HFFc6 (cell line): ENCODE measurements around the gene IQGAP2. TPM values are rescaled to one million over a fixed set of nuclear protein-coding genes. Genes with fewer than 3 reads are reported as not detected.

Experiments used
- DNase-seq: peaks from one replicate; pipeline ENCODE4 v3.0.0-alpha.2; 2018
- H3K27ac Mint-ChIP-seq: 2 replicates; pipeline ENCODE4 v1.8.0; 2020; ENCODE audit warnings: mild to moderate bottlenecking, mixed read lengths
- H3K27me3 Mint-ChIP-seq: 2 replicates; pipeline ENCODE4 v1.8.0; 2021; ENCODE audit warnings: mild to moderate bottlenecking, moderate library complexity, mixed read lengths; ENCODE audit not compliant: insufficient read depth
- H3K36me3 Mint-ChIP-seq: 2 replicates; pipeline ENCODE4 v1.8.0; 2021; ENCODE audit warnings: low read depth, mixed read lengths
- H3K4me1 Mint-ChIP-seq: 2 replicates; pipeline ENCODE4 v1.8.0; 2020; ENCODE audit warnings: low read depth, mixed read lengths
- H3K4me3 Mint-ChIP-seq: 2 replicates; pipeline ENCODE4 v1.8.0; 2020; ENCODE audit warnings: mild to moderate bottlenecking, moderate library complexity, mixed read lengths
- H3K9me3 Mint-ChIP-seq: 2 replicates; pipeline ENCODE4 v1.8.0; 2020; ENCODE audit warnings: mild to moderate bottlenecking, mixed read lengths
- total RNA-seq, 6 experiments: library from RNA; stranded (reverse); fragmentation: NEBNext Ultra II Directional; extraction: Animal tissue kit (Norgen Biotek cat#: 25700); gene quantifications; 2 replicates in 1 of 6; 3 replicates in 5 of 6; pipeline ENCODE4 v1.2.3, GENCODE V29; 2021
- TF ChIP-seq, protein P1 (sequence below): fragments of 200-600 bp; sonication (generic); IDR thresholded peaks from 2 replicates; pipeline ENCODE4 v1.5.0; 2021; ENCODE audit warnings: antibody characterized with exemption, mild to moderate bottlenecking

Gene IQGAP2
- total RNA-seq, 6 experiments from 2014 or later, result 0.09 to 0.47 (median 0.21) TPM; not detected in 1

DNA sequence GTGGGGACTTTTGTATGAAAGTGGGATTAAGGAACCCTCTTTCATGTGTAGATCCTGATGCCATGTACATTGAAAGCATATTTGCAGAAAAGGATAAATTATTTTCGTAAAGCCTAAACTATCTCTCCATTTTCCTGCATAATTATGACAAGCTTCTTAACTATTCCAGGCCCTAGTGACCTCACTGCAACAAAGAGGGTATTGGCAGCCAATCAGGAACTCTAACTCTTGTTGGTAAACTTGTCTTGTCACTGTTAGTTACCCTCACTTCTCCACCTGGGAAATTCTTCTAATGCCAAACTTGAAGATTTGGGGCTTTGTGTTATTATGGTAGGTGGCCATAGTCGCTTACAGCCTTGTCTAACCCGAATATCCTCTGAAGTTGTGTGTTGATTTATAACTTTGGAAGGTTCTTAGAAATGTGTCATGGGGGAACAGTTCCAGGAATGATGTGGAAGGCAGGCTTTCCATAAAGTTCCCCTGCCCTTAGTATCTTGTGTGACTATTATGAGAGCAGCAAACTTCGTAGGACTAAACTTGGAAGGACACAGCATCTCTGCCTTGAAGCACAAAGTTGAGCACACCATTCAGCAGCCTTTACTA, 52.5 kb downstream of the IQGAP2 start:
- Mint-ChIP-seq H3K27ac (no peak overlapping the region), H3K27me3 (peaks cover 7% of the 10 kb centered on the region), H3K4me1 (no peaks in the 10 kb centered on the region), H3K36me3 (no peaks in the 10 kb centered on the region), H3K9me3 (no peaks in the 10 kb centered on the region), H3K4me3 (no peak overlapping the region)
- TF ChIP-seq, protein P1, sequence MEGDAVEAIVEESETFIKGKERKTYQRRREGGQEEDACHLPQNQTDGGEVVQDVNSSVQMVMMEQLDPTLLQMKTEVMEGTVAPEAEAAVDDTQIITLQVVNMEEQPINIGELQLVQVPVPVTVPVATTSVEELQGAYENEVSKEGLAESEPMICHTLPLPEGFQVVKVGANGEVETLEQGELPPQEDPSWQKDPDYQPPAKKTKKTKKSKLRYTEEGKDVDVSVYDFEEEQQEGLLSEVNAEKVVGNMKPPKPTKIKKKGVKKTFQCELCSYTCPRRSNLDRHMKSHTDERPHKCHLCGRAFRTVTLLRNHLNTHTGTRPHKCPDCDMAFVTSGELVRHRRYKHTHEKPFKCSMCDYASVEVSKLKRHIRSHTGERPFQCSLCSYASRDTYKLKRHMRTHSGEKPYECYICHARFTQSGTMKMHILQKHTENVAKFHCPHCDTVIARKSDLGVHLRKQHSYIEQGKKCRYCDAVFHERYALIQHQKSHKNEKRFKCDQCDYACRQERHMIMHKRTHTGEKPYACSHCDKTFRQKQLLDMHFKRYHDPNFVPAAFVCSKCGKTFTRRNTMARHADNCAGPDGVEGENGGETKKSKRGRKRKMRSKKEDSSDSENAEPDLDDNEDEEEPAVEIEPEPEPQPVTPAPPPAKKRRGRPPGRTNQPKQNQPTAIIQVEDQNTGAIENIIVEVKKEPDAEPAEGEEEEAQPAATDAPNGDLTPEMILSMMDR, result no peak
- DNase-seq, result no peak

DNA sequence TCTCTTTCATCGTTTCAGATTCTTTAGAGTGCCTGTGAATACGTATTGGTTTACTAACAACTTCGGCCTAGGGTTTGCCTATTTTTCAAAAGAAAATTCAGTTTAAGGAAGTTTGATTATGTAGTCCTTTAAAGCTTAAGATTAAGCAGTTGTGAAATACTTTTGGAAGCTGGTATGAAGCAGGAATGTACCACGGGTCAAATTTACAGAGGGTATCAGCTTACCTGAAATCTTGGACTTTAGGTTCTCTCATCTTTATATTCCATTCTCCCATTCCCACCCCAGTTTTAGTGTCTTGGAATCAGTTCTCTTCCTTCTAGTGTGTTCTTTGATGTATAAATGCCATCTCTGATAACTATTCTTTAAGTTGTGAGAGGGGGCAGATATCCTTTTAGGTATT, 53.2 kb downstream of the IQGAP2 start:
- no peak overlapping the region for H3K27ac Mint-ChIP-seq
- H3K4me1 Mint-ChIP-seq, result no peaks in the 10 kb centered on the region
- H3K36me3 Mint-ChIP-seq, result no peaks in the 10 kb centered on the region
- H3K9me3 Mint-ChIP-seq, result no peaks in the 10 kb centered on the region
- peaks cover 7% of the 10 kb centered on the region; the same call in 1 of the 2 replicates for H3K27me3 Mint-ChIP-seq
- TF ChIP-seq, protein P1, result no peak
- DNase-seq, result no peak
- H3K4me3 Mint-ChIP-seq, result no peak overlapping the region

DNA sequence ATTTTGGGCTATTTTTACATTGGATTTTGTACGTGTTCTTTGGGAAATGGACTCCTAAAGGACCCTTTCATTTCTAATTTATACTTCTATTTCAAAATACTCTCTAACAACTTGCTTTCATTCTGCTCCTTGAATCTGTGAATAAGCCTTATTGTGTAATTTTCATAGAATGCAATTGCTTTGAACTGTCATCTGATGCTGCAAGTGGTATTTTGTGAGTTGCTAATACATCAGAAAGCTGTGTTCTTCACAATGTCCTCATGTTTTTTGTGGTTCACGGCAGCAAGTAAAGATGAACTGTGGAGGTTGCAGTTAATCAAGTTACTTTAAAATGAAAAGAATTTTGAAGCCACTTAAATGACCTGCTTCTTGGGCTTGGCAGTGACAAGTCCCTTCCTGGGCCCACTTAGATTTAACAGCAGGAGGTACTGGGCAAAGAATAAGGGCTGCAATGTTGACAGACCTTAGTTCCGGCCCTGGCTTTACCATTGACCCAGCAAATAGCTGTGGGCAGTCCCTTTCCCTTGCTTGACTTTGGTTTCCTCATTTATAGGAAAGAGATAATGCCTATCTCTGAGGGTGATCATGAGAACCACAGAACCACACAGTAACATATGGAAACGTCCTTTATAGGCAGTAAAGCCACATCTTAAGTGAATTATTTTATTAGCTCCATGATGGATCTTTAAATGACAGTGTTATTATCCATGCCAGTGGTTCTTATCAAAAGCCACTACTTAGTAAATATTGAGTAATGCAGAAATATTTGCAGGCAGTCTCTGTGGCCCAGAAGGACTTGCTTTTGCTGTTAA, 54.8 kb downstream of the IQGAP2 start:
- DNase-seq, result no peak
- Mint-ChIP-seq H3K4me1 (no peaks in the 10 kb centered on the region), H3K4me3 (no peak overlapping the region), H3K9me3 (no peaks in the 10 kb centered on the region), H3K27ac (no peak overlapping the region), H3K36me3 (no peaks in the 10 kb centered on the region), H3K27me3 (peaks cover 14% of the 10 kb centered on the region; the same call in 1 of the 2 replicates)
- TF ChIP-seq, protein P1, result no peak

DNA sequence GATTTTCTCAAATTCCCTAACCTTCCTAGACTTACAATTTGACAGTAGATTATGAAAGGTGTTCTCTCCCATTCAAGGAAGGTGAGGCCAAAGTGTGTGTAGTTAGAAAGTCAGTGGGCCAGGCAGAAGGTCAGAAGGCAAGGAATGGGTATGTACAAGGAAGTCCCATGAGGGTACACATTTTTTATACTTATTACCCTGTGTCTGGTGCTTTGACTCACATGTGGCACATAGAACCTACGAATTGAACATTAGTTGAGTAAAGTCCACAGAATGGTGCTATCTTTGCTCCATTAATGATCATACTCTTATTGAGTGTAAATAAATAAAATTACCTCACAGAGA, 55.4 kb downstream of the IQGAP2 start:
- DNase-seq, result no peak
- H3K9me3 Mint-ChIP-seq, result no peaks in the 10 kb centered on the region
- no peak overlapping the region for H3K27ac Mint-ChIP-seq
- H3K27me3 Mint-ChIP-seq, result peaks cover 15% of the 10 kb centered on the region; the same call in 1 of the 2 replicates
- H3K4me3 Mint-ChIP-seq, result no peak overlapping the region
- no peaks in the 10 kb centered on the region for H3K4me1 Mint-ChIP-seq
- TF ChIP-seq, protein P1, result no peak
- H3K36me3 Mint-ChIP-seq, result no peaks in the 10 kb centered on the region

DNA sequence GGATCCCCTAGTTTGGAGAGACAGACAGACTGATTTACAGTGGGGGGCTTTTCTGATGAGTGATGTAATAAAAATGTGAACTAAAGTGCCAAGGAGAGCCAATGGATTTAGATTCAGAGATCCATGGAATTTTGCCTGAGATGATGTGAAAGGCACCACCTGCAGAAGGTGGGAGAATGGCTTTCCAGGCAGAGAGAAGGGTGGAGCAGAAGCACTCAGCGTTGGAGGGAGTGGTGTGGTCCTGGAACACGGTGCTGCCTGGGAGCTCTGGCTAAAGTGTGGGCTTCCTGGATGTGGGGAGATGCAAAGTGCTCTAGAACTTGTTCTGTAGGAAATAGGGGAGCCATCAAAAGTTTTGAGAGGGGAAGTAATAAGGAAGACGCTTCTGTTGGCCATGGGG, 57.0 kb downstream of the IQGAP2 start:
- Mint-ChIP-seq H3K27ac (no peak overlapping the region), H3K9me3 (no peaks in the 10 kb centered on the region), H3K4me3 (no peak overlapping the region), H3K36me3 (no peaks in the 10 kb centered on the region), H3K4me1 (no peaks in the 10 kb centered on the region), H3K27me3 (peaks cover 12% of the 10 kb centered on the region; the same call in 1 of the 2 replicates)
- TF ChIP-seq, protein P1, result no peak
- DNase-seq, result no peak
